GM21381 (cell line): ENCODE results near the gene SCYGR8.
"Not testable (repeated sequence)": the region's sequence is repeated elsewhere in the genome, so short reads cannot be mapped to it uniquely, and the experiment has no call there.

Source experiments
- ATAC-seq: cut with Tn5 transposase; IDR thresholded peaks from one replicate; pipeline ENCODE4 v1.9.1; 2021; ENCODE audit warnings: mild to moderate bottlenecking, moderate library complexity; ENCODE audit not compliant: unreplicated experiment

The SCYGR8 gene

GRCh38 chr2:227745594-227745993 is at the start of gene SCYGR8:
Gene SCYGR8 (plus strand): TSS chr2:227745894. CDS start chr2:227745894, 0 bp downstream.
- no peak for ATAC-seq

GRCh38 chr2:227696990-227697679 is 48.6 kb upstream of the SCYGR8 start:
- ATAC-seq, result no peak

- ATAC-seq, result no peak
Measured at GRCh38 chr2:227701556-227701955, 44.1 kb upstream of the SCYGR8 start.

GRCh38 chr2:227703280-227703732 is 42.4 kb upstream of the SCYGR8 start:
- no peak for ATAC-seq

GRCh38 chr2:227703961-227704360 is 41.7 kb upstream of the SCYGR8 start:
- ATAC-seq, result no peak

GRCh38 chr2:227706859-227707258 is 38.8 kb upstream of the SCYGR8 start:
- ATAC-seq, result no peak

- ATAC-seq, result no peak
Measured at GRCh38 chr2:227707390-227707789, 38.3 kb upstream of the SCYGR8 start.

- ATAC-seq, result no peak
Measured at GRCh38 chr2:227710986-227711385, 34.7 kb upstream of the SCYGR8 start.

GRCh38 chr2:227713291-227713690 is 32.4 kb upstream of the SCYGR8 start:
- ATAC-seq, result no peak

GRCh38 chr2:227716501-227716900 is 29.2 kb upstream of the SCYGR8 start:
- no peak for ATAC-seq

- ATAC-seq, result no peak
Measured at GRCh38 chr2:227717687-227718567, 27.8 kb upstream of the SCYGR8 start, which contains the start of gene SLC19A3. Gene SLC19A3 (minus strand): TSS chr2:227718028. CDS start chr2:227702318, 15,710 bp downstream.

- no peak for ATAC-seq
Measured at GRCh38 chr2:227719641-227720040, 26.1 kb upstream of the SCYGR8 start.

- no peak for ATAC-seq
Measured at GRCh38 chr2:227720680-227721079, 25.0 kb upstream of the SCYGR8 start.

GRCh38 chr2:227722821-227723220 is 22.9 kb upstream of the SCYGR8 start:
- not testable (repeated sequence) for ATAC-seq

- ATAC-seq, result no peak
Measured at GRCh38 chr2:227724394-227725039, 21.2 kb upstream of the SCYGR8 start, which contains the start of gene SCYGR6. Gene SCYGR6 (minus strand): TSS chr2:227724757. CDS start chr2:227724757, 0 bp downstream.

- ATAC-seq, result no peak
Measured at GRCh38 chr2:227728035-227728434, 17.7 kb upstream of the SCYGR8 start, which contains the start of gene SCYGR7. Gene SCYGR7 (plus strand): TSS chr2:227728335. CDS start chr2:227728335, 0 bp downstream.

GRCh38 chr2:227739351-227739750 is 6.3 kb upstream of the SCYGR8 start:
- no peak for ATAC-seq

GRCh38 chr2:227740705-227741104 is 5.0 kb upstream of the SCYGR8 start:
- ATAC-seq, result not testable (repeated sequence)

GRCh38 chr2:227748079-227748478 is 2.4 kb downstream of the SCYGR8 start:
- no peak for ATAC-seq

- ATAC-seq, result not testable (repeated sequence)
Measured at GRCh38 chr2:227756261-227756660, 10.6 kb downstream of the SCYGR8 start.
